H1 (cell line): ENCODE results near the gene STT3A. TPM values are rescaled to one million over a fixed set of nuclear protein-coding genes. Genes with fewer than 3 reads are reported as not detected.

Source experiments
- ASH2L ChIP-seq: fragments of 200-600, 300-600 bp; sonication (generic); IDR thresholded peaks from one replicate; pipeline ENCODE4 v1.7.1; 2017; ENCODE audit warnings: low read length
- ATF3 ChIP-seq: IDR thresholded peaks from 2 replicates; pipeline ENCODE4 v1.6.1; 2011; ENCODE audit warnings: low read depth, mild to moderate bottlenecking, low read length; ENCODE audit not compliant: insufficient read depth
- BCL11A ChIP-seq, 2 experiments: IDR thresholded peaks; one replicate each; pipeline ENCODE4 v1.6.1; 2011; ENCODE audit warnings: low read depth in 2 of 2, low read length in 2 of 2, mild to moderate bottlenecking in 2 of 2
- CEBPB ChIP-seq: IDR thresholded peaks from 2 replicates; pipeline ENCODE4 v1.6.1; 2012; ENCODE audit warnings: low read depth, low read length
- CTBP2 ChIP-seq: IDR thresholded peaks from 2 replicates; pipeline ENCODE4 v1.7.0; 2011; ENCODE audit warnings: borderline replicate concordance, mild to moderate bottlenecking, moderate library complexity, mixed read lengths, low read length; ENCODE audit not compliant: insufficient read depth, insufficient read length
- EGR1 ChIP-seq: IDR thresholded peaks from 2 replicates; pipeline ENCODE4 v1.6.1; 2011; ENCODE audit warnings: low read depth, low read length, borderline replicate concordance
- HDAC6 ChIP-seq: IDR thresholded peaks from one replicate; pipeline ENCODE4 v1.7.1; 2012; ENCODE audit warnings: low read depth, mild to moderate bottlenecking, inconsistent platforms, low read length, moderate library complexity
- KDM1A ChIP-seq: fragments of 200-600, 300-600 bp; sonication (generic); IDR thresholded peaks from 2 replicates; pipeline ENCODE4 v1.7.1; 2016; ENCODE audit warnings: mild to moderate bottlenecking, low read length, borderline replicate concordance
- KDM4A ChIP-seq: IDR thresholded peaks from one replicate; pipeline ENCODE4 v1.7.1; 2012; ENCODE audit warnings: low read depth, mild to moderate bottlenecking, moderate library complexity, low read length, inconsistent platforms; ENCODE audit not compliant: severe bottlenecking
- MAFK ChIP-seq: IDR thresholded peaks from 2 replicates; pipeline ENCODE4 v1.6.1; 2012; ENCODE audit warnings: low read depth, mild to moderate bottlenecking, improper control_type of control experiment, low read length
- RNF2 ChIP-seq: fragments of 200-900, 300-1000 bp; sonication (generic); IDR thresholded peaks from 2 replicates; pipeline ENCODE4 v1.7.1; 2016; ENCODE audit warnings: borderline replicate concordance, low read depth, mild to moderate bottlenecking, antibody characterized with exemption, low read length; ENCODE audit not compliant: poor library complexity, severe bottlenecking; ENCODE audit errors: missing control alignments
- RXRA ChIP-seq: IDR thresholded peaks from 2 replicates; pipeline ENCODE4 v1.6.1; 2011; ENCODE audit warnings: low read depth, mild to moderate bottlenecking, low read length, moderate library complexity; ENCODE audit not compliant: insufficient read depth
- SAP30 ChIP-seq: fragments of 300-600 bp; sonication (generic); IDR thresholded peaks from 2 replicates; pipeline ENCODE4 v1.7.1; 2012; ENCODE audit warnings: low read length, moderate library complexity, mild to moderate bottlenecking, inconsistent platforms; ENCODE audit not compliant: insufficient read depth, insufficient replicate concordance
- SIX5 ChIP-seq: IDR thresholded peaks from 2 replicates; pipeline ENCODE4 v1.6.1; 2011; ENCODE audit warnings: mild to moderate bottlenecking, low read depth, low read length
- TAF1 ChIP-seq: IDR thresholded peaks from 2 replicates; pipeline ENCODE4 v1.6.1; 2011; ENCODE audit warnings: mild to moderate bottlenecking, low read depth, low read length
- TAF7 ChIP-seq: optimal IDR thresholded peaks from 2 replicates; pipeline ENCODE3; 2011; ENCODE audit warnings: low read depth, mild to moderate bottlenecking, inconsistent platforms, low read length, moderate library complexity, borderline replicate concordance
- TEAD4 ChIP-seq: IDR thresholded peaks from 2 replicates; pipeline ENCODE4 v1.6.1; 2012; ENCODE audit warnings: low read depth, low read length, inconsistent platforms, mixed read lengths
- polyA plus RNA-seq, 7 experiments: library from polyadenylated mRNA; depleted of rRNA in 3 of 7; stranded (reverse) in 5 of 7; unstranded in 2 of 7; fragments of >200 nt in 5 of 7; fragments of 200-250 nt in 2 of 7; gene quantifications; 1 replicate in 5 of 7; 2 replicates in 1 of 7; 4 replicates in 1 of 7; pipeline versions ENCODE4 v1.2.1 to v1.2.3, GENCODE V29; 2011 to 2013; ENCODE audit warnings: missing spikeins in 2 of 7, mixed read lengths in 2 of 7
- total RNA-seq: library from RNA; stranded (reverse); fragmentation: NEBNext Ultra II Directional; extraction: Animal tissue kit (Norgen Biotek cat#: 25700); gene quantifications from 2 replicates; pipeline ENCODE4 v1.2.1, GENCODE V29; 2021
- TF ChIP-seq, protein P1 (sequence below): IDR thresholded peaks from 2 replicates; pipeline ENCODE4 v1.6.1; 2012; ENCODE audit warnings: inconsistent platforms
- TF ChIP-seq, protein P2 (sequence below), 3 experiments: IDR thresholded peaks; 1 replicate in 2 of 3; 2 replicates in 1 of 3; pipeline versions ENCODE4 v1.5.1 to v1.6.1; 2011; ENCODE audit warnings: low read length in 3 of 3, mild to moderate bottlenecking in 3 of 3, inconsistent platforms in 2 of 3, low read depth in 1 of 3, moderate library complexity in 1 of 3; ENCODE audit not compliant: insufficient read depth in 1 of 3; ENCODE audit errors: control extremely low read depth in 1 of 3

The STT3A gene
- total and polyA plus RNA-seq, 2 of the 8 experiments (the other 6 are each of a cell fraction or from before 2014, with no cell fraction given), result 173 to 211 TPM

DNA sequence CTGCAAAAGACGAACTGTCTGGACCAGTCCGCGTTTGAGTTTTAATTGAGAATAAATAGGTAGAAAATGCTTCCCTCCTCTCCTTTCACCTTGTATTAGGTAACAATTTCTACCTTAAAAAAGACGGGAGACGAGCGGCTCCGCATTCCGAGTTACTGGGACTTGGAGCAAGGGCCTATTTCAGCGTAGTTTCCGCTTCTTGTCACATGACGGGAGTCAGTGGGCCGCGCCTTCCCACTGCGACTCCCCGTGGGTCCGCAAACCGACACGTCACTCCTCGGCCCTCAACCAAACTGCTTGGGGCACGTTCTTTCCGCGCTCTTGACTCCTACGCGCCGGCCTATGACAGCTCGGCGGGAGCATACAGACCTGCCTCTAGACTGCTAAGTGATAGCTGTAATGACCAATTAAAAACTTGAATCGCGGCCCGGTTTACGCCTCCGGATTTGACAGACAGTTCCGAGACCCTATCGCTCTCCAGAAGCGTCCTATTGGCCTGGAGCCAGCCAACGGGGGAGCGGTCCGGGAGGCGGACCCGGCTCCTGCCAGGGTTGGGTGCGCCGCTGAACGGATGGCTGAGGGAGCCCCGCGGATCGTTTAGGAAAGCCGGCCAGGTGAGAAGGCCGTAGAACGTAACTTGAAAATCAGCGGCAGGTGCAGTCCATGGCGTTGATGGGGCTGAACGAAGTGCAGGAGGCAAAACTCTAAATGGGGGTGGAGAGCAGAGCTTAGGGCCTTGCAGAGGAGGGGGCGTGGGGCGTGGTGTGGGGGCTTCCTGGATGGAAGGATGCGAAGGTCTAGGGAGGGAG lies at the start of gene STT3A (continued):
- TF ChIP-seq ASH2L (peak; percentile 60), HDAC6 (no peak), BCL11A (IDR thresholded peaks at IDR 0.05; ENCODE audit: low read depth in 2 of 2, low read length in 2 of 2) (no peak), KDM4A (peak; percentile 74), CTBP2 (no peak), TAF1 (peak; percentile 57; the same call in 1 of the 2 replicates), TAF7 (peak; percentile 68), KDM1A (no peak), CEBPB (no peak), SIX5 (no peak), EGR1 (no peak), RNF2 (no peak), MAFK (no peak), RXRA (no peak), TEAD4 (no peak), SAP30 (no peak), ATF3 (0 out of 2 replicates have a peak, but pooled peaks have one; percentile 54)
- TF ChIP-seq, protein P1, sequence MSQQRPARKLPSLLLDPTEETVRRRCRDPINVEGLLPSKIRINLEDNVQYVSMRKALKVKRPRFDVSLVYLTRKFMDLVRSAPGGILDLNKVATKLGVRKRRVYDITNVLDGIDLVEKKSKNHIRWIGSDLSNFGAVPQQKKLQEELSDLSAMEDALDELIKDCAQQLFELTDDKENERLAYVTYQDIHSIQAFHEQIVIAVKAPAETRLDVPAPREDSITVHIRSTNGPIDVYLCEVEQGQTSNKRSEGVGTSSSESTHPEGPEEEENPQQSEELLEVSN, result peak; percentile 61
- TF ChIP-seq, protein P2, sequence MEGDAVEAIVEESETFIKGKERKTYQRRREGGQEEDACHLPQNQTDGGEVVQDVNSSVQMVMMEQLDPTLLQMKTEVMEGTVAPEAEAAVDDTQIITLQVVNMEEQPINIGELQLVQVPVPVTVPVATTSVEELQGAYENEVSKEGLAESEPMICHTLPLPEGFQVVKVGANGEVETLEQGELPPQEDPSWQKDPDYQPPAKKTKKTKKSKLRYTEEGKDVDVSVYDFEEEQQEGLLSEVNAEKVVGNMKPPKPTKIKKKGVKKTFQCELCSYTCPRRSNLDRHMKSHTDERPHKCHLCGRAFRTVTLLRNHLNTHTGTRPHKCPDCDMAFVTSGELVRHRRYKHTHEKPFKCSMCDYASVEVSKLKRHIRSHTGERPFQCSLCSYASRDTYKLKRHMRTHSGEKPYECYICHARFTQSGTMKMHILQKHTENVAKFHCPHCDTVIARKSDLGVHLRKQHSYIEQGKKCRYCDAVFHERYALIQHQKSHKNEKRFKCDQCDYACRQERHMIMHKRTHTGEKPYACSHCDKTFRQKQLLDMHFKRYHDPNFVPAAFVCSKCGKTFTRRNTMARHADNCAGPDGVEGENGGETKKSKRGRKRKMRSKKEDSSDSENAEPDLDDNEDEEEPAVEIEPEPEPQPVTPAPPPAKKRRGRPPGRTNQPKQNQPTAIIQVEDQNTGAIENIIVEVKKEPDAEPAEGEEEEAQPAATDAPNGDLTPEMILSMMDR (IDR thresholded peaks at IDR 0.05; ENCODE audit: control extremely low read depth in 1 of 3, insufficient read depth in 1 of 3, low read depth in 1 of 3, low read length in 3 of 3), result no peak
